Thyroid gland (tissue), 4 donors: ENCODE measurements around the gene ATP8B1.

Experiments
- POLR2A ChIP-seq, 2 donors: fragments of 450-650 bp; IDR thresholded peaks; one replicate each; pipeline ENCODE4 v1.6.1; 2017; ENCODE audit warnings: antibody characterized with exemption in 2 of 2, mild to moderate bottlenecking in 2 of 2, moderate library complexity in 1 of 2
- TF ChIP-seq, protein P1 (sequence below), 6 experiments: fragments of 200-600 bp in 3 of 6; fragments of 450-650 bp in 3 of 6; sonication (generic) in 3 of 6; IDR thresholded peaks; one replicate each; pipeline ENCODE4 v1.5.1; 2016 to 2019; ENCODE audit warnings: antibody characterized with exemption in 6 of 6, mild to moderate bottlenecking in 2 of 6, inconsistent platforms in 1 of 6, moderate library complexity in 1 of 6

DNA sequence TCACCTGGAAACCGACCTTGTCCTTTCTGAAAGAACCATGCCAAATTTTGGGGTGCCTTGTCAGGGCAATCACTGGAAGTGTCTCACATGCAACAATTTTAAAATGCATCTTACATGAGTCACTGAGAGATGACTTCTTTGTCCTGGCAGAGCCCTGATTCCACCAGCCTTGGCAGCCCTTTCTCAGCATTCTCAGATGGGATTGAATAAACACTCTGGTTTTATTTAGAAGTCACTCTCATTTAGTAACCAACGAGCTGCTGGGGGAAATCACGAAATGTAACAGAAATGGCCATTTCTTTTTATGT is 3.8 kb upstream of the ATP8B1 start:
- TF ChIP-seq, protein P1, sequence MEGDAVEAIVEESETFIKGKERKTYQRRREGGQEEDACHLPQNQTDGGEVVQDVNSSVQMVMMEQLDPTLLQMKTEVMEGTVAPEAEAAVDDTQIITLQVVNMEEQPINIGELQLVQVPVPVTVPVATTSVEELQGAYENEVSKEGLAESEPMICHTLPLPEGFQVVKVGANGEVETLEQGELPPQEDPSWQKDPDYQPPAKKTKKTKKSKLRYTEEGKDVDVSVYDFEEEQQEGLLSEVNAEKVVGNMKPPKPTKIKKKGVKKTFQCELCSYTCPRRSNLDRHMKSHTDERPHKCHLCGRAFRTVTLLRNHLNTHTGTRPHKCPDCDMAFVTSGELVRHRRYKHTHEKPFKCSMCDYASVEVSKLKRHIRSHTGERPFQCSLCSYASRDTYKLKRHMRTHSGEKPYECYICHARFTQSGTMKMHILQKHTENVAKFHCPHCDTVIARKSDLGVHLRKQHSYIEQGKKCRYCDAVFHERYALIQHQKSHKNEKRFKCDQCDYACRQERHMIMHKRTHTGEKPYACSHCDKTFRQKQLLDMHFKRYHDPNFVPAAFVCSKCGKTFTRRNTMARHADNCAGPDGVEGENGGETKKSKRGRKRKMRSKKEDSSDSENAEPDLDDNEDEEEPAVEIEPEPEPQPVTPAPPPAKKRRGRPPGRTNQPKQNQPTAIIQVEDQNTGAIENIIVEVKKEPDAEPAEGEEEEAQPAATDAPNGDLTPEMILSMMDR (IDR thresholded peaks at IDR 0.05) = no peak
- no peak for TF ChIP-seq POLR2A (IDR thresholded peaks at IDR 0.05)
